HL-60/S4 (cell line): ENCODE measurements around the gene NPW.

Source experiments
- in situ Hi-C: fragments of 300-500 bp; cut with MboI; formaldehyde crosslinking; loops from 2 replicates; pipeline ENCODE4 v1.14.3; 2022; ENCODE audit warnings: low sequenced_read_pairs

NPW gene

GRCh38 chr16:2019518-2019920, at the start of gene NPW:
NPW (plus strand) TSS chr16:2019785.
- in situ Hi-C loops: loop anchor here (10.0 to 25.0 kb wide), 2 partner anchors 125 to 468 kb away; partner anchors contain the start of genes RAB26 and TBC1D24

DNA sequence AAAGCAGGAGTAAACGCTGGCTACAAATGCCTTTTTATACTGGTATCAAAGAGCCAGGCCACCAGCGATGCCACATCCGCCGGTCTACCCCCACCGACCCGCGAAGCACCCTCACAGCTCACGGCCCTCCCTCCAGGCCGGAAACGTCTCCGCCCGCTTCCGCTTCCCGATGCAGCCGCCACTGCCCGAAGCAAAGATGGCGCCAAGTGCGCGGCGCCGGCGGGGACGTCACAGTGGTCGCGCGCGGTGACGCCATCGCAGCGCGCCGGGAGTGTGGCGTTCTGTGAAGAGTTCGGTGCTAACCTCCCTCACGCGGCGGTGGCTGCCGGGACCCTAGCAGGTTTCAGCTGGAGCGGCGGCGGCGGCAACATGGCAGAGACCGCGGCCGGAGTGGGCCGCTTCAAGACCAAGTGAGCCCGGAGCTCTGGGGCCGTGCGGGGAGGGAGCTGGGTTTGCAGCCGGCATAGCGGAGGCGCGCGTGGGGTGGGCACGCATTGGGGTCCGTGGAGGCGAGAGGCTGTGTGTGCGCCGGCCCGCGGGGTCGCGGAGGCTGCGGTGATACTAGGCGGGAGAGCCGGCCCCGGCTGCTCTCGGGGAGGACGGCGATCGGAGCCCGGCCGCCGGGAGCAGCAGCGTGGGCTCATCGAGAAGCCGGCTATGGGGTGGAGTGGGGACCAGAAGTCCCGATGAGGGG, 47.6 kb upstream of the NPW start, which contains the start of gene TBL3:
Gene TBL3 (plus strand): TSS at position 258 of the 694 bp plus-strand sequence. CDS start 112 bp downstream, at position 370.
- in situ Hi-C loops: no loop called here

DNA sequence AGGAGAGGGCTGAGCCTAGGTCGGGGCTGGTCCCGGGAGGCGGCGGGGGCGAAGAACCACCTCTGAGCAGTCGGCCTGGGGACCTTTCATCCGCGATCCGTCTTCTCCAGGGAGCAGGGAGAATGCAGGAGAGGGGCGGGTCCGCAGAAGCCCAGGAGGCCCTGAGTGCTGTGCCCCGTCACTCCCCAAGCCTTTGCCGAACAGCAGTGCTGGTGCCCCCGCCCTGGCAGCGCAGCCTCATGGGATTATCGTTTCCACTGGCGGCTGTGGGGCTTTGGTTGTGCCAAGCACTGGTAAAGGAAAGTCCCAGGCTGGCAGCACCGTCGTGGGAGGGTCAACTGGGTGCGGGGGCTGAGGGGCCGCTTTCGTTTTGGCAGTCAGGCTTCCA, 47.1 kb upstream of the NPW start:
- in situ Hi-C loops: no loop called here

DNA sequence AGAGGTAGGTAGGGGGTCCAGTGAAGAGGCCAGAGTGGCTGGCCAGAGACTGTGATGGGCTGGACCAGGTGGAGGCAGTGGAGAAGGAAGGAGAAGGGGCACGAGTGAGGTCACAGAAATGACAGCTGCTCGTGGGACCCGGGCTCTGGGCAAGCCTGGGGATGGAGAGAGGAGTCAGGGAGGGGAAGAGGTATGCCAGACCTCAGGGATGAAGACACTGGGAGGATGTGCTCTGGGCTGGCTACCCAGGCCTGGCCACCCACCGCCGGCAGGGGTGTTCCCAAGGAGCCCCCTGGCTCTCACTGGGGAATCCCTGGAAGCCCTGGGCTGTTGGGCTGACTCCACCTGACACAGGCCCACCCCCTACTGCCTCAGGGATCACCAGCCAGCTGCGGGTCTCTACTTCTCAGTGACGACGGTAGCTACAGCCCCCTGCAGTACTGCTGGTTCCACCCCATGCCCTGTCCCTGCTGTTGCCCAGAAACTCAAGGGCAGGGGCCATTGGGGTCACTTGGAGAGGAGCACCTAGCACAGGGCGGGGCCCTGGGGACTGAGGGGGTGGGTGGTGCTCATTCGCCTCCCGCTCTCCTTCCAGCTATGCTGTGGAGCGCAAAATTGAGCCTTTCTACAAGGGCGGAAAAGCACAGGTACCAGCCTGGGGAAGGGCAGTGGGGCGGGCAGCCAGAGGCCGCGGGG, 46.0 kb upstream of the NPW start:
- in situ Hi-C loops: no loop called here

GRCh38 chr16:1974157-1975070, 45.2 kb upstream of the NPW start:
- in situ Hi-C loops: no loop called here

GRCh38 chr16:1975432-1976215, 44.0 kb upstream of the NPW start:
- in situ Hi-C loops: no loop called here

GRCh38 chr16:1976216-1976520, 43.4 kb upstream of the NPW start:
- in situ Hi-C loops: no loop called here

DNA sequence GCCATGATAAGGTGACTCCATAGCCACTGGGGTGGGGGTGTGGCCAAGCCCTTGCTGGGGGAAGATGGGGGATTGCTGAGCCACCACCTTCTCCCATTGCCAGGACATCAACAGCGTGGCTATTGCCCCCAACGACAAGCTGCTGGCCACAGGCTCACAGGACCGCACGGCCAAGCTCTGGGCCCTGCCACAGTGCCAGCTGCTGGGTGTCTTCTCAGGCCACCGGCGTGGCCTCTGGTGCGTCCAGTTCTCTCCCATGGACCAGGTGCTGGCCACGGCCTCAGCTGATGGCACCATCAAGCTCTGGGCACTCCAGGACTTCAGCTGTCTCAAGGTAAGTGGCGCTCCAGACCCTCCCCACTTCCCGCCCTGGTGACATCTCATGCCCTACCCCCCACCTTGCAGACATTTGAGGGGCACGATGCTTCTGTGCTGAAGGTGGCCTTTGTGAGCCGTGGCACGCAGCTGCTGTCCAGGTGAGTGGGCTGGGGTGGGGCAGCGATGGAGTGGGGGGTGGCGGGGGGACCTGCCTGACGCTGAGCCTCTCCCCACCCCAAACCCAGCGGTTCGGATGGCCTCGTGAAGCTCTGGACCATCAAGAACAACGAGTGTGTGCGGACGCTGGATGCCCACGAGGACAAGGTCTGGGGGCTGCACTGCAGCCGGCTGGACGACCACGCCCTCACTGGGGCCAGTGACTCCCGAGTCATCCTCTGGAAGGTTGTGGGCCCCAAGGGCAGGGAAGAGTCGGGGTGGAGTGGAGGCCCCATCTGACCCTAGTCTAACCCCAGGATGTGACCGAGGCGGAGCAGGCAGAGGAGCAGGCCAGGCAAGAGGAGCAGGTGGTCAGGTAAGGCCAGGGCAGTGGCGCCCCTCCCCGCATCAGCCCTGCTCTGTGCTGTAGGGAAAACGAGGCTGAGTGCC, 42.4 kb upstream of the NPW start:
- in situ Hi-C loops: no loop called here

DNA sequence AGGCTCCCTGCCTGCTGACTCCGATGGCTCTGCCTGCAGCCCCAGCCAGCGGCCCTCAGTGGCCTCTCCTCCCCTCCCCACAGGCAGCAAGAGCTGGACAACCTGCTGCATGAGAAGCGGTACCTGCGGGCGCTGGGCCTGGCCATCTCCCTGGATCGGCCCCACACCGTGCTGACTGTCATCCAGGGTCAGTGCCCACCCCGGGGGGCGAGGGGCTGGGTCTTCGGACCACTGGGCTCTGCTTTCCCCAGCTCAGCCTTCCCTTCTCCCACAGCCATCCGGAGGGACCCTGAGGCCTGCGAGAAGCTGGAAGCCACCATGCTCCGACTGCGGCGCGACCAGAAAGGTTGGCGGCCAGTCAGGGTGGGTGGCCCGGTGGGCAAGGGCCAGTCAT, 41.7 kb upstream of the NPW start:
- in situ Hi-C loops: no loop called here

GRCh38 chr16:1978476-1979120, 41.0 kb upstream of the NPW start:
- in situ Hi-C loops: no loop called here

DNA sequence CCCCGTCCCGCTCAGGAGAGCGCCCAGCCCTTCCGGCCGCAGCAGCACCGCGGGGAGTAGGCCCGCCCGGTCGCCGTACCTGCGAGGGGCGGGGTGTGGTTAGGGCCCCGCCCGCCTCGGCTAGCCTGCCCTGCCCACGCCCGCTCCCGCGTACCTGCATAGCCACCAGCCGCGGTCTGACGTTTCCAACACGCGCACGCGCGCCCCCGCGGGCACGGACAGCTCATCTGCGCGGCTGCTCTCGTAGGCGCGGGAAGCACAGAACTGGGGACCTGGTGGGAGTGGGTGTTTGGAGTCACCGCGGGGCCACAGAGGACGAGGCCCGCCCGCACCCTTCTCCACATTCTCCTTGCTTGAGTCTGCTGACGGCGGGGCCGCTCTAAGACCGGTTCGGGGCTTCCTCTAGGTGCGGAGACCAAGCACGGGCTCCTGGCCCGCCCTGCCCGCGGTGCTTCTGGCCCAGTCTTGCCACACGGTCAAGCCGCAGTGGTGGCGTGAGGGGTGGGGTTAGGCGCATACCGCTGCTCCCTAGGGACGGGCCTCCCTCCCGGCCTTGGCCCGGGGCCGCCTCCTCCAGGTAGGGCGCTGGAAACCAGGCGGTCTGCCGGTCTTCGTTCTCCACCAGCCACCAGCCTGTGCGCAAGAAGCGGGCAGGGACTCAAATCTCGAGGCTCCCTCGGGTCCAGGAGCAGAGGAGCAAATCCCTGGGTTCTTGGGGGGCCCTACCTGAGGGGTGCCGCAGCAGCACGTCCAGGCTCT, 40.1 kb upstream of the NPW start:
- in situ Hi-C loops: no loop called here

DNA sequence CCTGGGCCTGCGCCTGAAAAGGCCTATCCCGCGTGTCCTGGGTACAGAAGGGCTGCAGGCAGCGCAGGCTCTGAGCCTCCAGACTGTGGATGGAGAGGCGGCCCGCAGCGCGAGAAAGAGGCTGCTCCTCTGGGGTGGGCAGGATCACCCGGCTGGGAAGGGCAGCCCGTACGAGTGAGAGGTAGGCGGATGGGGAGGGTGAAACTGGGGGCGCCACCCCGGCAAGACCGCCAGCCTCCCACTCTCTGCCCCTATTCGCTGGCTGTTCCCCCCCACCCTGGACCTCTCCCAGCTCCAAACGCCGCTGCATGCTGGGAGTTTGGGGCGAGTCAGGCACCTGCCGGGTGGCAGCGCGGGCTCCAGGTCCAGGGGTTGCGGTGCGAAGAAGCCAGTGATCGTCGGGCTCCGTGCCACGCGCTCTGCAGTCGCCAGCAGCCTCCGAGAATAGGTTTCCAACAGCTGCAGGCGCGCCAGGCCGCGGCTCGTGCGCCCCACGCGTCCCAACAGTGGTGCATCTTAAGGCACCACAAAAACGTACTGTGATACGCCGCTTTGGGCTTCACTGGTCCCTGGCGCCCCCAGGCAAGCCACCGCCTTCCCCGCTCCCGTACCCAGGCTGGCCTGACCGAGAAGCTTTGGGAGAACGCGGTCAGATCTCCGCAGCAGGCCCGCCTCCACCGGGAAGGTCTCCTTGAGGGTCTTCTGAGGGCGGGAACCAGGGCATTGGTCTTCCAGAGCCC, 39.4 kb upstream of the NPW start:
- in situ Hi-C loops: no loop called here

- in situ Hi-C loops: no loop called here
Measured at GRCh38 chr16:1980770-1981087, 38.9 kb upstream of the NPW start.

DNA sequence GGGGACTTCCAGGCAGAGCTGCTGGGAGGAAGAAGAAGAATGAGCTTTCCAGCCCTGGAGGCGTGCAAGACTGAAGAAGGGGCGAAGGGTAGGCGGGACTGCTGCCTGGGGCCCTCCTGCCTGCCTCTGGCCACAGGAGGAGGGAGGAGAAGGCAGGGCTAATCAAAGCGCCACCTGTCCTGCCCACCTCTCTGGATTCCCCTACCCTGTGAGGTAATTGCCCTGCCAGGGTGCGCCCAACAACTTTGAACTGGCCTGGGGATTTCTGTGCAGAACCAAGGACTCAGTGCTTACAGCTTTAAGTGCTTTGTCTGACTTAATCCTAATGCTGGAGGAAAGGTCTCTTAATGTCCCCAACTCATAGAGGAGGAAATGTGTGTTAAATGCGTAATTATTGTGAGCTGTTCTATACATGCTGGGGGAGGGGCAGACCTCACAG, 38.2 kb upstream of the NPW start, which contains the start of gene NOXO1:
Gene NOXO1 (minus strand): TSS at position 72 of the 439 bp plus-strand sequence. CDS start 290 bp downstream, outside the sequence.
- in situ Hi-C loops: no loop called here

- in situ Hi-C loops: no loop called here
Measured at GRCh38 chr16:1982013-1982433, 37.6 kb upstream of the NPW start.

DNA sequence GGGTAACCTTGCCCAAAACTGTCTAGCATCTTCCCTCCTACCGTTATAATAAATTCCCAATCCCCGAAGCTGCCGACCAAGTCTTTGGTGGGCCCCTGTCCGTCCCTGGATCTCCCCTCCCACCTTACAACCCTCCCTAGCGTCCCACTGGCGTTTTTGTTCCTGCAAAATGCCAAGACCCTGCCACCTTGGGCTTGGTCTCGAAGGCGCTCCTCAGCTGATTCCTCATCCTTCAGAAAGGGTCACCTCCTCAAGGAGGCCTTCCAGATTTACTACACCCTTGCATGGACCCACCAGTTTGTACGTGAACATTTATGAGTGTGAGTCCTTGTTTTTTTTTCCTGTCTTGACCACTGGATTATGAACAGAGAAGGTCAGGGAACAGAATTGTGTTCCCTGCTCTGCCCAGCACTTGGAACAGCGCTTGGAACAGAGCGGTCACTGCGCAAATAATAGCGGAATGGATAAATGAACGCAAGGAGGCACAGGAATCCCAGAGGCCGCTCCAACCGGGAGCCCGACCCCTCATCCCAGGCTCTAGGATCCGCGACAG, 36.5 kb upstream of the NPW start:
- in situ Hi-C loops: no loop called here

GRCh38 chr16:1983544-1984346, 35.8 kb upstream of the NPW start, which contains the start of gene GFER:
GFER (plus strand) TSS chr16:1984193; CDS start chr16:1984219, 26 bp downstream.
- in situ Hi-C loops: no loop called here
